PFSK-1 (cell line): ENCODE results near the gene C1QTNF12.

ENCODE experiments used
- POLR2AphosphoS5 ChIP-seq: IDR thresholded peaks from 2 replicates; pipeline ENCODE4 v1.6.1; 2012; ENCODE audit warnings: low read depth, mild to moderate bottlenecking, control low read depth, low read length, moderate library complexity
- TAF1 ChIP-seq: IDR thresholded peaks from 2 replicates; pipeline ENCODE4 v1.6.1; 2012; ENCODE audit warnings: low read length, control low read depth, borderline replicate concordance; ENCODE audit not compliant: insufficient read depth

GRCh38 chr1:1291548-1292441, 45.3 kb upstream of the C1QTNF12 start:
- no peak for TF ChIP-seq TAF1
- TF ChIP-seq POLR2AphosphoS5: no peak
